Neural progenitor cell (in vitro differentiated cells): ENCODE measurements around the gene LAMTOR5.

ENCODE experiments used
- CTCF ChIP-seq: fragments of 200-600 bp; sonication (generic); IDR thresholded peaks from 2 replicates; pipeline ENCODE4 v1.5.1; 2017; ENCODE audit warnings: antibody characterized with exemption, mild to moderate bottlenecking
- EZH2phosphoT487 ChIP-seq: fragments of 200-600 bp; sonication (generic); IDR thresholded peaks from 2 replicates; pipeline ENCODE4 v1.6.1; 2017; ENCODE audit warnings: antibody characterized with exemption

- TF ChIP-seq CTCF (no peak), EZH2phosphoT487 (no peak)
These were observed 36.0 kb upstream of the LAMTOR5 start for GRCh38 chr1:110443451-110443850.
